Bronchial epithelial cell (primary cell): ENCODE data around the gene WDR38. TPM values are rescaled to one million over a fixed set of nuclear protein-coding genes. Genes with fewer than 3 reads are reported as not detected.

Experiments
- DNase-seq: peaks from one replicate; pipeline ENCODE4 v3.0.0-alpha.2; 2010; ENCODE audit warnings: low read depth
- FAIRE-seq: peaks from 2 replicates; lab custom pipeline; 2011; peaks lifted over from hg19 to GRCh38; lab: Jason Lieb, UNC
- H3K27me3 ChIP-seq: 2 replicates; pipeline ENCODE4 v1.5.1; 2011; ENCODE audit warnings: low read length; ENCODE audit not compliant: control insufficient read depth, insufficient read depth
- H3K36me3 ChIP-seq: 2 replicates; pipeline ENCODE4 v1.5.1; 2011; ENCODE audit warnings: low read length; ENCODE audit not compliant: control insufficient read depth, insufficient read depth
- H3K4me3 ChIP-seq: 2 replicates; pipeline ENCODE4 v1.5.1; 2011; ENCODE audit warnings: mild to moderate bottlenecking, low read depth, low read length, control low read depth
- CTCF ChIP-seq: IDR thresholded peaks from 2 replicates; pipeline ENCODE4 v1.5.1; 2011; ENCODE audit warnings: mild to moderate bottlenecking, moderate library complexity, low read length, control low read depth, inconsistent platforms; ENCODE audit not compliant: insufficient read depth, severe bottlenecking
- total RNA-seq: library from RNA; depleted of rRNA; stranded (reverse); fragments of >200 nt; gene quantifications from 2 replicates; pipeline ENCODE4 v1.2.1, GENCODE V29; 2014

The WDR38 gene
- total RNA-seq, result not detected in 2 replicates

GRCh38 chr9:124852829-124853531, at the start of gene WDR38:
Gene WDR38 (plus strand): TSS chr9:124853460. CDS start chr9:124853532, 72 bp downstream.
- FAIRE-seq (no peak), DNase-seq (peak; percentile 50)
- peak; percentile 78 for TF ChIP-seq CTCF
- H3K4me3 ChIP-seq, result peak within 1 kb of the TSS; percentile 40
- H3K36me3 ChIP-seq, result peaks cover 8% of the 10 kb centered on the region
- no peaks in the 10 kb centered on the region for H3K27me3 ChIP-seq

DNA sequence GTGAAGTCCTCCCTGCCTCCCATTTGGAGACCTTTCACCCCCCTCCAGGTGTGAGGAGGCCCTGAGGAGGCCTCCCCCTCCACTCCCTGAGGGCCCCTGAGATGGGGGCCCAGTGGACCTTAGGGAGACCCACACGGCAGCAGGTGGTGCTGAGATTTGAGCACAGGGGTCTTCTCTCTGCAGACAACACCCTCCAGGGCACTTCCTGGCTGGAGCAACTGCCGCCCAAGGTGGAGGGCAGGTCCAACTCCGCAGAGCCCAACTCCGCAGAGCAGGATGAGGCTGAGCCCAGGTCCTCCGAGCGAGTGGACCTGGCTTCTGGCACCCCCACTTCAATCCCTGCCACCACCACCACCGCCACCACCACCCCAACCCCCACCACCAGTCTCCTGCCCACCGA, 49.3 kb upstream of the WDR38 start:
- DNase-seq, result no peak

GRCh38 chr9:124805186-124805585, 48.1 kb upstream of the WDR38 start:
- Histone ChIP-seq H3K27me3 (no peaks in the 10 kb centered on the region), H3K36me3 (peaks cover 3% of the 10 kb centered on the region), H3K4me3 (no peak overlapping the region)
- no peak for TF ChIP-seq CTCF
- DNase-seq (peak; percentile 33), FAIRE-seq (peak; percentile 90)

More for the DNA sequence above, 49.3 kb upstream of the WDR38 start:
- no peak overlapping the region for H3K4me3 ChIP-seq
- no peaks in the 10 kb centered on the region for H3K27me3 ChIP-seq
- no peak for FAIRE-seq
- TF ChIP-seq CTCF, result no peak
- no peaks in the 10 kb centered on the region for H3K36me3 ChIP-seq

DNA sequence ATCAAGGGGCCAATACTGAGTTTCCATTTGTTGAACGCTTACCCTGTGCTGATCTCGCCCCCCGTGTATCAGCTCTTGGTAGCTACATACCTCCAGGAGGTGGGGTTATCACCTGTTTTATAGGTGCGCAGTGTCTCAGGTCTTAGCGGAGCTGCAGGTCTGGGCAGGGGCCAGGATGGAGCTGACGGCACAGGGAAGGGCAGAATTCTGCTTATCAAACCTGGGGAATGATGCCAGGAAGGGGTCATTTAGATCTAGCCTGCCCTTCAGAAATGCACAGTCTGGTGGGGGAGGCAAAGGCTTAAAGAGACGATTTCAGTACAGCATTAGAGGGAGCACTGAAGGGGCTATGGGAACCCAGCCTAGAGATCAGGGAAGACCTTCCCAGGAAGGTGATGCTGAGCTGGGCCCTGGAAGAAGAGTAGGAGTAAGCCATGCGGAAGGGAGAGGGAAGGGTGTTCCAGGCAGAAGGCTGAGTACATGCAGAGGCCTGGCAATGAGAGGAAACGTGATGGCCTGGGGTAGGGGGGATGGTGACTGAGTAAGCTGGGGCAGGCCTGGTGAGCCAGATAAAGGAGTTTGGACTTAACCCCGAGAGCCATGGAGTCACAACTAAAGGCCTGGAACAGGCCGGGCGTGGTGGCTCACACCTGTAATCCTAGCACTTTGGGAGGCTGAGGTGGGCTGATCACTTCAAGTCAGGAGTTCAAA, 44.9 kb upstream of the WDR38 start:
- no peaks in the 10 kb centered on the region for H3K27me3 ChIP-seq
- DNase-seq, result peak; percentile 43
- peaks cover 3% of the 10 kb centered on the region for H3K36me3 ChIP-seq
- no peak overlapping the region for H3K4me3 ChIP-seq
- FAIRE-seq, result no peak
- no peak for TF ChIP-seq CTCF

DNA sequence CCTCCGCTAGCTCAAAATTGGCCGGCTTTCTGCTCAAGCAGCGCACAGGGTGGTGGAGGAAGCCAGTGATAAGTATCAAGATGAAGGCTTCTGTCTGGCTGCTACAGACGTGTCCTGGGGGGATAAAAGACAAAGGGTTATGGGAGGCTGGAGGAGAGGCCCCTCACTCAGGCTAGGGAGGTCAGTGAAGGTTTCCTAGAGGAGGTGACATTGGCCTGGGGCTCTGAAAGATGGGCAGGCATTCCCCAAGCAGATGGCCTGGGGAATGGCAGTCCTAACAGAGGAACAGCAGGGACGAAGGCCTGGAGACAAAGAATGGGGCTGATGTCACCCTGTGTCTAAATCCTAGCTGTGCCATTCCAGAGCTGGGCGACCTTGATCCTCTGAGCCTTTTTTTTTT, 44.0 kb upstream of the WDR38 start:
- no peaks in the 10 kb centered on the region for H3K27me3 ChIP-seq
- DNase-seq (no peak), FAIRE-seq (no peak)
- no peak for TF ChIP-seq CTCF
- peaks cover 3% of the 10 kb centered on the region for H3K36me3 ChIP-seq
- no peak overlapping the region for H3K4me3 ChIP-seq
